Peyer's patch (tissue), 4 donors: ENCODE measurements around the gene CLEC2D. TPM values are rescaled to one million over a fixed set of nuclear protein-coding genes. Genes with fewer than 3 reads are reported as not detected.
A peak's percentile ranks its signal among the peaks of the same experiment; 100 is the strongest.

Experiments
- DNase-seq, 3 donors: peaks; one replicate each; pipeline ENCODE4 v3.0.0-alpha.2; 2017 to 2019
- H3K27ac ChIP-seq, 4 donors: fragments of 200-600 bp; sonication (generic); one replicate each; pipeline ENCODE4 v1.5.1; 2016 to 2019
- H3K27me3 ChIP-seq, 2 donors: fragments of 200-600 bp; sonication (generic); one replicate each; pipeline ENCODE4 v1.5.1; 2019
- H3K36me3 ChIP-seq, 3 donors: fragments of 200-600 bp; sonication (generic); one replicate each; pipeline ENCODE4 v1.5.1; 2016 to 2019
- H3K4me1 ChIP-seq, 4 donors: fragments of 200-600 bp; sonication (generic); one replicate each; pipeline ENCODE4 v1.5.1; 2016 to 2019
- H3K4me3 ChIP-seq, 4 donors: fragments of 200-600 bp; sonication (generic); 1 replicate in 3 of 4; 2 replicates in 1 of 4; pipeline ENCODE4 v1.5.1; 2016 to 2019; ENCODE audit warnings: mild to moderate bottlenecking in 1 of 4
- H3K9me3 ChIP-seq, 4 donors: fragments of 200-600 bp; sonication (generic); one replicate each; pipeline ENCODE4 v1.5.1; 2016 to 2019; ENCODE audit warnings: mild to moderate bottlenecking in 1 of 4
- POLR2A ChIP-seq, 2 donors: fragments of 450-650 bp; IDR thresholded peaks; one replicate each; pipeline ENCODE4 v1.5.1; 2017; ENCODE audit warnings: antibody characterized with exemption in 2 of 2, mild to moderate bottlenecking in 2 of 2, moderate library complexity in 2 of 2
- total RNA-seq, 4 donors: library from RNA; depleted of rRNA; stranded (reverse); fragments of >200 nt; gene quantifications; one replicate each; pipeline ENCODE4 v1.1.0, GENCODE V29; 2016
- TF ChIP-seq, protein P1 (sequence below), 6 experiments: fragments of 450-650 bp in 4 of 6; fragments of 200-600 bp in 2 of 6; sonication (generic) in 1 of 6; IDR thresholded peaks; one replicate each; pipeline ENCODE4 v1.5.1; 2017 to 2019; ENCODE audit warnings: antibody characterized with exemption in 6 of 6, mild to moderate bottlenecking in 3 of 6, moderate library complexity in 1 of 6

CLEC2D gene
- total RNA-seq, 4 donors from 2014 or later, result 6.4 to 140 (median 12.1) TPM

DNA sequence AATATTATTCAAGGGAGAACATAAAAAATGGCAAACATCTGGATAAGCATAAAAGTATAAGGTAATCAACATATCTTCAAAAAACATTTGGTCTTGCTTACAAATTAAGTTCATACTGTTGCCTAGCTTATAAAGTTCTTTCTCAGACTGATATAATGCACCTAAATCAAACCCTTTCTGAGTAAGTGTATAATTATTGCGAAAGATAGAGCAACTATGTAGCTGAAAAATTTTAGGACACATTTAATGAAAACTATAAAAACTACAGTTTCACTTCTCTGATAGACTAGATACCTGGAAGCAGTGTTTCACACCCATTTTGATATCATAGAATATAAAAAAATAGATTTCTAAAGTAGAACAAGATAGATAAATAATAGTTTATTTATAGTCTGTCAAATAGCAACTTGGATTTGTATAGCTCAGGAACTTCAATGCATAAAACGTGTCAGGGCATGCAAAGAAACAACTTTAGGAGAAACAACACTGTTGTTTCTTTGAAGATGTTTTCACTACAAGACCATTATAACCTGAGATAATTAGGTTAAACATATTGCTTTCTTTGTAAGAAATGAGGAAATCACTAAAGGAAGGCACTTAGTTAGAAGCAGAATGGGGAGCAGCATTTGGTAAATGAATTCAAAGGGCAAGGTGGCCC is 55.8 kb downstream of the CLEC2D start:
- Histone ChIP-seq H3K9me3 (no peaks in the 10 kb centered on the region), H3K36me3 (no peaks in the 10 kb centered on the region), H3K4me1 (peaks cover 0 to 8% (median 2%) of the 10 kb centered on the region in 4 donors), H3K27me3 (no peaks in the 10 kb centered on the region), H3K27ac (peak overlapping the region in 2 of 4 donors; percentile 69 to 78), H3K4me3 (no peak overlapping the region)
- DNase-seq, result no peak
- TF ChIP-seq POLR2A (IDR thresholded peaks at IDR 0.05), result no peak
- TF ChIP-seq, protein P1, sequence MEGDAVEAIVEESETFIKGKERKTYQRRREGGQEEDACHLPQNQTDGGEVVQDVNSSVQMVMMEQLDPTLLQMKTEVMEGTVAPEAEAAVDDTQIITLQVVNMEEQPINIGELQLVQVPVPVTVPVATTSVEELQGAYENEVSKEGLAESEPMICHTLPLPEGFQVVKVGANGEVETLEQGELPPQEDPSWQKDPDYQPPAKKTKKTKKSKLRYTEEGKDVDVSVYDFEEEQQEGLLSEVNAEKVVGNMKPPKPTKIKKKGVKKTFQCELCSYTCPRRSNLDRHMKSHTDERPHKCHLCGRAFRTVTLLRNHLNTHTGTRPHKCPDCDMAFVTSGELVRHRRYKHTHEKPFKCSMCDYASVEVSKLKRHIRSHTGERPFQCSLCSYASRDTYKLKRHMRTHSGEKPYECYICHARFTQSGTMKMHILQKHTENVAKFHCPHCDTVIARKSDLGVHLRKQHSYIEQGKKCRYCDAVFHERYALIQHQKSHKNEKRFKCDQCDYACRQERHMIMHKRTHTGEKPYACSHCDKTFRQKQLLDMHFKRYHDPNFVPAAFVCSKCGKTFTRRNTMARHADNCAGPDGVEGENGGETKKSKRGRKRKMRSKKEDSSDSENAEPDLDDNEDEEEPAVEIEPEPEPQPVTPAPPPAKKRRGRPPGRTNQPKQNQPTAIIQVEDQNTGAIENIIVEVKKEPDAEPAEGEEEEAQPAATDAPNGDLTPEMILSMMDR (IDR thresholded peaks at IDR 0.05), result no peak

DNA sequence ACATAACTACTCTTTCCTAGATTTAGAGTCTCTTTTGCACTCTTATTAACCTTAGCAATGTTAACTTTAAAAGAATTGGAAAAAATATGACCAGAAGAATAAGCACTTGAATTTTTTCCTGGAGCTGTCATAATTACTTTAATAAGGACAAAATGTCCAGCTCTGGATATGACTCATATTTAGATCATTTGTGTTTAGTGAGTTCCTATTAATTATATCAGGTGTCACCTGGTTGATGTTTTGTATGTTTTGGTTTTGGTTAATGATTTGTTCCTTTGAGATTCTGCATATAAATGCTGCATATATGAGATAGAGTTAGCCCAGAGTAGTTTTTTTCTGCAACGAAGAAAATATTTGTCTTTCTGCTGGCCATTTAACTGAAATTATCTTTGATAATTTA is 58.3 kb downstream of the CLEC2D start:
- H3K36me3 ChIP-seq, result no peaks in the 10 kb centered on the region
- no peak overlapping the region for H3K4me3 ChIP-seq
- peak overlapping the region in 2 of 4 donors; percentile 69 to 78 for H3K27ac ChIP-seq
- no peak for TF ChIP-seq POLR2A (IDR thresholded peaks at IDR 0.05)
- TF ChIP-seq, protein P1 (IDR thresholded peaks at IDR 0.05), result no peak
- H3K4me1 ChIP-seq, result peaks cover 0 to 5% (median 0%) of the 10 kb centered on the region in 4 donors
- H3K27me3 ChIP-seq, result no peaks in the 10 kb centered on the region
- no peak for DNase-seq
- no peaks in the 10 kb centered on the region for H3K9me3 ChIP-seq

DNA sequence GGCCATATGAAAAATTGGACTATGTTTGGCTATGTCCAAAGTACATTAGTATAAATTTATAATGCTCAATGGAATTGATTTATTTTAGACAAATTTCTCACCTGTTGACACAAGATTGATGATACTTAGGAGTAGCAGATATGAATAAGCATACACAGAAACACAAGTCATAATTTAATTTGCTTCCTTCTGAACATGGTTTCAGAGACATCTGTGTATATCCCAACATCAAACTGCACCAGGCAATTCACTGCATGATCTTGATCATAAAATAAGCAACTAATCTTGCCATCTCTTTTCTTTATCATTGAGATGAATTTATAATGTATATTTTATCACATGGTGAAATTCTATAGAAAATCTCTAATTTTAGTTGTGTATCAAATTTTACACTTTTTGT is 59.6 kb downstream of the CLEC2D start:
- Histone ChIP-seq H3K27ac (peak overlapping the region in 2 of 4 donors; percentile 69 to 78), H3K4me1 (no peaks in the 10 kb centered on the region), H3K36me3 (no peaks in the 10 kb centered on the region), H3K27me3 (no peaks in the 10 kb centered on the region), H3K4me3 (no peak overlapping the region), H3K9me3 (no peaks in the 10 kb centered on the region)
- DNase-seq, result no peak
- TF ChIP-seq, protein P1 (IDR thresholded peaks at IDR 0.05), result no peak
- no peak for TF ChIP-seq POLR2A (IDR thresholded peaks at IDR 0.05)

DNA sequence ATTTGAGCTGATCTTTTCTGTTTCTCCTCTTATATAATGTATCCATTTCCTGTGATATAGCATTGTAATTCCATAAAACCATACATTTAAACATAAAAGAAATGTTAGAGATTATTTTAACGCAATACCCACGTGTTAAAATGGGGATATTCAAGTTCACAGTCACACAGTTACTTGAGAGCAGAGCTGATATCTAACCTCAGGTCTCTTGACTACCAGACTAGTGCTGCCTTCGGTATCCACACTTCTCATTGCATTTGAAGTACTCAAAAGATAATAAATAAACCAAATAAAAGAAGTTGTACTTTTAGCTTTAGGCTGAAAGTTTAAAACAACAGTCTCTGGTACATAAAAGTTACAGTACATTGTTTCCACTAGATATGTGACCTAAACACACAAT is 60.5 kb downstream of the CLEC2D start:
- TF ChIP-seq, protein P1 (IDR thresholded peaks at IDR 0.05), result no peak
- TF ChIP-seq POLR2A (IDR thresholded peaks at IDR 0.05), result no peak
- H3K4me3 ChIP-seq, result no peak overlapping the region
- H3K36me3 ChIP-seq, result no peaks in the 10 kb centered on the region
- no peaks in the 10 kb centered on the region for H3K9me3 ChIP-seq
- H3K27me3 ChIP-seq, result no peaks in the 10 kb centered on the region
- DNase-seq, result no peak
- peak overlapping the region in 2 of 4 donors; percentile 69 to 78 for H3K27ac ChIP-seq
- H3K4me1 ChIP-seq, result no peaks in the 10 kb centered on the region

DNA sequence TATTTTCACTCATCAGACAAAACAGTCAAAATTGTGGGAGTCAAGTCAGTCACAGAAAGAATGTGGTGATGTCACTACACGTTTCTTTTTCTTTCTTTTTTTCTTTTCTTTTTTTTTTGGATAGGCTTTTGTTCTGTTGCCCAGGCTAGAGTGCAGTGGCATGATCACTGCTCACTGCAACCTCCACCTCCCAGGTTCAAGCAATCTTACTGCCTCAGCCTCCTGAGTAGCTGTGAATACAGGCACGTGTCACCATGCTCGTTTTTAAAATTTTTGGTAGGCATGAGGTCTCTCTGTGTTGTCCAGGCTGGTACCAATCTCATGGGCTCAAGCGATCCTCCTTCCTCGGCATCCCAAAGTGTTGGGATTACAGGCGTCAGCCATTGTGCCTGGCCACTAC is 61.1 kb downstream of the CLEC2D start:
- Histone ChIP-seq H3K4me1 (no peaks in the 10 kb centered on the region), H3K27ac (peak overlapping the region in 2 of 4 donors; percentile 69 to 78), H3K4me3 (peak overlapping the region in 1 of 4 donors; percentile 7), H3K27me3 (no peaks in the 10 kb centered on the region), H3K9me3 (no peaks in the 10 kb centered on the region), H3K36me3 (no peaks in the 10 kb centered on the region)
- DNase-seq, result no peak
- TF ChIP-seq, protein P1 (IDR thresholded peaks at IDR 0.05), result no peak
- no peak for TF ChIP-seq POLR2A (IDR thresholded peaks at IDR 0.05)
